GM12891 (cell line): ENCODE results near the gene COMP. TPM values are rescaled to one million over a fixed set of nuclear protein-coding genes. Genes with fewer than 3 reads are reported as not detected.
A peak's percentile ranks its signal among the peaks of the same experiment; 100 is the strongest.

Source experiments
- DNase-seq: peaks from one replicate; pipeline ENCODE4 v3.0.0; 2011; ENCODE audit warnings: low spot score; ENCODE audit not compliant: insufficient read length
- FAIRE-seq: peaks from 2 replicates; lab custom pipeline; 2011; peaks lifted over from hg19 to GRCh38; lab: Jason Lieb, UNC
- PAX5 ChIP-seq: IDR thresholded peaks from 2 replicates; pipeline ENCODE4 v1.6.1; 2011; ENCODE audit warnings: low read length, moderate library complexity, mild to moderate bottlenecking; ENCODE audit not compliant: insufficient read depth, severe bottlenecking
- POLR2A ChIP-seq: IDR thresholded peaks from 2 replicates; pipeline ENCODE4 v1.6.1; 2011; ENCODE audit warnings: low read depth, low read length, control low read depth
- POLR2AphosphoS5 ChIP-seq: IDR thresholded peaks from 2 replicates; pipeline ENCODE4 v1.6.1; 2011; ENCODE audit warnings: low read depth, low read length, control low read depth
- POU2F2 ChIP-seq: IDR thresholded peaks from 2 replicates; pipeline ENCODE4 v1.6.1; 2011; ENCODE audit warnings: low read depth, mild to moderate bottlenecking, control low read depth, low read length, moderate library complexity
- SPI1 ChIP-seq: IDR thresholded peaks from 2 replicates; pipeline ENCODE4 v1.6.1; 2011; ENCODE audit warnings: low read depth, low read length, control low read depth
- TAF1 ChIP-seq: IDR thresholded peaks from 2 replicates; pipeline ENCODE4 v1.6.1; 2011; ENCODE audit warnings: low read depth, low read length, control low read depth
- polyA plus RNA-seq: library from polyadenylated mRNA; unstranded; fragments of >200 nt; gene quantifications from one replicate; pipeline ENCODE4 v1.2.1, GENCODE V29; 2012; ENCODE audit warnings: low read depth, missing spikeins, inconsistent platforms; ENCODE audit not compliant: missing spikeins

Gene COMP
- not detected for polyA plus RNA-seq

DNA sequence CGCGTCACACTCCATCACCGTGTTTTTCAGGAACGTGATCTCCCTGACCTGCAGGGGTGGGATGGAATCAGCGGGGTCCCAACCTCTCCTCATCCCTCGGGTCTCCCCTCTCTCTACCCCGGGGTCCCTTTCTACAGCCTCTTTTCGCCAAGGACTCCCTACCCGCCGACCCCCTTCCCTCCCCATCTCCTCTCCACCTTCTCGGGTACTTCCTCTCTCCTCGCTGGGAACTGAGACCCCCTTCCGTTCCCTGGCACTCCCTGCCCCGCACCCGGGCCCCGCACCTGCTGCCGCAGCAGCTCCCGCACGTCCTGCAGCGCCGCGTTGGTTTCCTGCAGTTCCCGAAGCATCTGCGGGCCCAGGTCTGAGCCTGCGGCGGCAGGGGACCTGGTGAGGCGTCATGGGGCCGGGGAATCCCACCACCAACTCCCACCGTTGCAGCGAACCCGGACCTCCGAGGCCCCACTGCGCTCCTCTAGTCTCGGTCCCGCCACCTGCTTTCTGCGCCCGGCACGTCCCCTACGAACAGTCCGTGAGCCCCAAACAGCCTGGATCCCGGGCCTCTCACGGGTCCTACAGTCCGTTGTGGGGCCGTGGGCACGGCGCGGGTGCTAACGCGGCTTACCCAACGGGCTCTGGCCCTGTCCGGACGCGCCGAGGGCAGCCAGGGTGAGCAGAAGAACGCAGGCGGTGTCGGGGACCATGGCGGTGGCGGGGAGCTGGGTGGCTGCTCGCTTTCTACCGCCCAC is at the start of gene COMP:
TSS of gene COMP (minus strand) at position 740 of the 749 bp plus-strand sequence. CDS start at position 704, 36 bp downstream.
- FAIRE-seq (no peak), DNase-seq (no peak)
- no peak for TF ChIP-seq PAX5
- no peak for TF ChIP-seq POU2F2
- TF ChIP-seq TAF1 = no peak
- no peak for TF ChIP-seq POLR2AphosphoS5
- TF ChIP-seq SPI1 = no peak
- TF ChIP-seq POLR2A = no peak

DNA sequence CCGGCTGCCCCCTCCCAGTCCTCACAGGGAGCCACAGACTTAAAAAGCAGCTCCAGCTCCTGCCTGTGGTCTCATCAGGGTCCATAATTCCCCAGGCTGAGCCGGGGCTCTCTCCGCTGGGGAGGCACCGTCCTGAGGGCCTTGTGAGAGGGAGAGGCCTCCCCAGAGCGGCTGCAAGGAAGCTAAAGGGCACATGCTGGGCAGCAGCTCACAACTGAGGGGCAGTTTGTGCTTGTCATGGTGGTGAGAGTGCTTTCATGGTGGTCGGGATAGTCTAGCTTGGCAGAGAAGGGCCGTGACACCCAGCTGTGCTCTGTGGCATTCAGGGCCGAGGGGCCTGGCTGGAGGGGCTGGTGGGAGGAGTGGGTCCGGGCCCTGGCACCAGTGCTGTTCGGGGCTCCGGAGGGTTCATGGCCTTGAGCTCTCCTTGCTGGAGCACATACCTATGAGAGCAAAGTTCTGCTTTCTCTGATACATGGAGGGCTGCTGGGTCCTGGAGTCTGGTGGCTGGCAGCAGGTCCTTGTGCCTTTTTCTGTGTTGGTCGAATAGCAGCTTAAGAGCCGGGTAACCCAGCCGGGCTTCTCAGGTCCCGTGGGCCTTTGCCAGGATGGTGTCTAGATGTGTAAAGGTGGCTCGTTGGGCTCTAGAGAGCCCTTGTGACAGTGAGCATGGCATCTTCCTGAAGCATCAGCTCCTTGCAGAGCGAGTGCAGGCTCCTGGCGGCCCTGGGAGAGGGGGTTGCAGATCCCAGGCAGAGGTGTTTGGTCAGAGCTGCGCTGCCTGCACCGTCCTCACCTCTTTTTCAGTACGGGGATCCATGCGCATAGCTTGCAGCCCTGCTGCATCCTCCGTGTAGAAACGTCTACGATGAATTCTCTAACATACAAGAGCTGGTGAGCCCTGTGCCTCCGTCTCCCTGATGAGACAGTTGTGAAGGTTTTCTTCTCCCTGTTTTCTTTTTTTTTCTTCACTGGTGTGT is 49.5 kb upstream of the COMP start:
- DNase-seq = peak; percentile 13
- FAIRE-seq = no peak
- TF ChIP-seq PAX5 = no peak
- no peak for TF ChIP-seq TAF1
- no peak for TF ChIP-seq SPI1
- no peak for TF ChIP-seq POLR2A
- TF ChIP-seq POLR2AphosphoS5 = no peak
- TF ChIP-seq POU2F2 = no peak

DNA sequence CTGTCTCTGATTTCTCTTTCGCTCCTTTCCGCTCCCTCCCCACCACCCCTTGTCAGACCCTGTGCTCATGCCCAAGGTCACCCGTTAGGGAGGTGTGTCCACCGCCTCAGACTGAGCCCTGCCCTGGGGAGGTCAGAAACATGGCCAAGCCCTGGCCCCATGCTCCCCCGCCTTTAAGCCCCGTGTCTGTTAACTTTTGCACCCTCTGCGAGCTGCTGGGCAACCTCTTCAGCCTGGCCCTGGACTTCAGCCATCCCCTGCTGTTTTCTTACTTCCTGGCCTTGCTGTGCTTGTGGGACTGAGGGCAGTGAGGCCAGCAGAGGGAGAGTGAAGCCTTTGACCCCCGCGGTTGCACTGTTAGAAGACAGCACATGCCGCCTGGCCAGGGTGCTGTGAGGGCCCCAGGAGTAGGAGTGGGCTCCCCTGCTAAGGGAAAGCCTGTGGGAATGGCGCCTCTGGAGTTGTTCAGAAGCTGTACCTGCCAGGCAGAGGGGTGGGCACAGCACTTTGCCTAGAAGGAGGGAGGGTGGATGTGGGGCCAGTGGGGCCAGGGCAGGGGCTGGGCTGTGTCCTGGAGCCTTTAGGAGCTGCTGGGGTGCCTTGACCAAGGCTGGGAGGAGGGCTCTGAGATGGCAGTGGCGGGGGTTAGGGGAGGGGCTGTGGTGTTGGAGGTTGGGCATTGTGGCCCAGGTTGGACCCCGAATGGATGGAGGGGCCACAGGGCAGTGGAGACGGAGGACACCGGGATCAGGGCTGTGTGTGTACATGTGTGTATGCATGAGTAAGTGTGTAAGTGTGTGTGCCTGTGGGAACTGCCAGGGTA is 48.6 kb upstream of the COMP start:
- DNase-seq = peak; percentile 11
- no peak for FAIRE-seq
- TF ChIP-seq PAX5 (no peak), SPI1 (no peak), POU2F2 (no peak), POLR2A (no peak), POLR2AphosphoS5 (no peak), TAF1 (no peak)

DNA sequence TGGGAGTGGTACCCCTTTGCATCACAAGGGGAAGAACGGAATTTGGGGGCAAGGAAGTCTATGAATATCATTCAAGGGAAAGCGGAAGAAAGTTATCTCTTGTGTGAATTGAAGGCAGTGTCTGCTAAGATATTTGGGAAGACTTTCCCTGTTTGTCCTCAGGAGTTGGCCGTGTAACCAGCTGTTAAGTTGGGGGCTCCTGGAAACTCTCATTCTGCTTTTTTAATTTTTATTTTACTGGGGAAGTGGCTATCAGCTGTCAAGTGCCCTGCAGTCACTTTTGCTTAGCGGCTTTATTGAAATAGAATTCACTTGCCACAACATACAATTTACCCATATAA is 43.5 kb upstream of the COMP start:
- DNase-seq (no peak), FAIRE-seq (no peak)
- TF ChIP-seq TAF1 (no peak), POLR2A (no peak), POLR2AphosphoS5 (no peak), PAX5 (no peak), SPI1 (no peak), POU2F2 (no peak)

DNA sequence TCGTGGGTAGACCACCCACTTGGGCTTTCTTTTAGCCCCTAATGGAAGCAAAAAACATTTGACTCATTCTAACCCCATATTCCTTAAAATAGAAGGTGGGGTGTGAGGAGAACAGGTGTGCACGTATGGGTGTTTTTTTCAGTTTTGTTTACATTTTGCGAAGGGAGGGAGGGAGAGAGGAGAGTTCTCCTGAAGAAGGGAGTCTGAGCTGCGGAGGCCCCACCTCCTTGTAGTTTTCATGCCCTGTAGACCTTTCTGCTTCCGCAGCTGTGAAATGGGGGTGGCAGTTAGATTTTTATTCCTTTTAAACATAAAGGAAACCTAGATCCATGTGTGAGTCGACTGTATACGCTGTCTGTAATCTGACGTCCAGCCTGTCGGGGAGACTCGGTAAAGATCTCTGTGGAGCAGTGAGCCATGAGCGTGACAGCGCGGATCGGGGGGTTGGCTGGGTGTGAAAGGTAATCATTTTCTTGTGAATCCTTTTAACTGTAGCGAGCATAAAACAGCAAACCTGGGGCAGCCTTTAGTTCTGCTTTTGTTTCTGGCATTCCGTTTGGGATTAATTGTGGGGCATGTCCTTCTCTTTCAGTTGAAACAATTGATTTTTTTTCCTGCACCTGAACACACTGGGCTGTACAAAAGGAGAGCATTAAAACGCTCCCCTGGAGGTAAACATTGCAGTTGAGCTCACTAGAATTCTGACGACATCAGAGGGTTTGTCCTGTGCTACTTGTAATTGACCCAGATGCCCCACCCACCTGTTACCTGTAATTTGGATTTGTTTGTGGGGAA is 42.9 kb upstream of the COMP start:
- DNase-seq (no peak), FAIRE-seq (no peak)
- TF ChIP-seq PAX5 (no peak), POU2F2 (no peak), POLR2AphosphoS5 (no peak; the same call in 1 of the 2 replicates), SPI1 (no peak)

DNA sequence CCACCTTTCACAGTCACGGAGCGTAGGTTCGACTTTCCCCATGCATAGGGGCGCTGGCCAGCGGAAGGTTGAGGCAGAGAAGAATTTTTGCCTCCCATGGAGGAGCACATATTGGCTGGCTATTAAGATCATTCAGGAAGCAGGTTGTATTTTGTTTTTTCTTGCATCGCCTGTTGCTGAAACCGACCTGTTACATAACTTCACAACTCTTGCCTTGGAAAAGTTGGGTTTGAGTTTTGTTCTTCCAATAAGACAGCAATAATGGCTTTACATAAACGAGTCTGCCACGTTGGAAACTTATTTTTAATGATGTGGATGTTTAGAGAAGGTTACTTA is 42.0 kb upstream of the COMP start:
- no peak for DNase-seq
- TF ChIP-seq POU2F2 (0 out of 2 replicates have a peak, but pooled peaks have one; percentile 30), POLR2A (no peak)
- FAIRE-seq = no peak

DNA sequence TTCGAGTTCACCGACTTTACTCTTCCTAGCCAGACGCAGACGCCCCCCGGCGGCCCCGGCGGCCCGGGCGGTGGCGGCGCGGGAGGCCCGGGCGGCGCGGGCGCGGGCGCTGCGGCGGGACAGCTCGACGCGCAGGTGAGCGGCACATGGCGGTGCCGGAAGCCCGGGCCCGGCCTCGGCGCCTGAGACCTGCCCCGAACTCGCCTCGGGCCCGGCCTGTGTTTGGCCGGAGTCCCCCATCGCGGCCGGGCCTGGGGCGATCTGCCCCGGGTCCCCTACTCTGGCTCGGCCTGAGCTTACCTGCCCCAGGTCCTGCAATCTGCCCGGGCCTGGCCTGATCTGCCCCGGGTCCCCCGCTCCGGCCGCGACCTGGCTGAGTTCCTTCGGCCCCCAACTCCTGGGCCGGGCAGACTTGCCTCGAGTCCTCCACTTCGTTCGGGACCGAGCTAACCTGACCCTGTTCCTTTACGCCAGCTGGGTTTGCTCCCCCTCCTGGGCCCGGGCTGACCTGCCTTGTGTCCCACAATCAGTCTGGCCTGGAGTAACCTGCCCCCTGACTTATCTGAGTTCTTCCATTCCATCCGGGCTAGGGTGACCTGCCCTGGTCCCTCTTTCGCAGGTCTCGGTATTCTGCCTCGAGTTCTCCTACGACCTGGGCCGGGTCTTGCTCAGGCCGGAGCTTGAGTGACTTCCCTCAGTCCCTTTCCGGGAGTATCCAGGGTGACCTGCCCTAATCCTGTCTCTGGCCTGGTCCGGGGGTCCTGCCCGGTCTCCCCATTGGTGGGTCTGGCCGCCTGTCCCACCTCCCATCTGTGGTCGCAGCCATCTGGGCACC is 41.4 kb upstream of the COMP start:
- TF ChIP-seq PAX5 = no peak
- no peak for TF ChIP-seq POU2F2
- no peak for TF ChIP-seq SPI1
- no peak for TF ChIP-seq TAF1
- TF ChIP-seq POLR2AphosphoS5 = no peak
- TF ChIP-seq POLR2A = no peak
- DNase-seq (no peak), FAIRE-seq (no peak)
